Limb (tissue), 2 donors: ENCODE measurements around the gene LRRC4.

ENCODE experiments used
- DNase-seq, 2 donors: peaks; one replicate each; pipeline ENCODE4 v3.0.0-alpha.2; 2016; ENCODE audit errors: extremely low spot score in 2 of 2

LRRC4 gene

DNA sequence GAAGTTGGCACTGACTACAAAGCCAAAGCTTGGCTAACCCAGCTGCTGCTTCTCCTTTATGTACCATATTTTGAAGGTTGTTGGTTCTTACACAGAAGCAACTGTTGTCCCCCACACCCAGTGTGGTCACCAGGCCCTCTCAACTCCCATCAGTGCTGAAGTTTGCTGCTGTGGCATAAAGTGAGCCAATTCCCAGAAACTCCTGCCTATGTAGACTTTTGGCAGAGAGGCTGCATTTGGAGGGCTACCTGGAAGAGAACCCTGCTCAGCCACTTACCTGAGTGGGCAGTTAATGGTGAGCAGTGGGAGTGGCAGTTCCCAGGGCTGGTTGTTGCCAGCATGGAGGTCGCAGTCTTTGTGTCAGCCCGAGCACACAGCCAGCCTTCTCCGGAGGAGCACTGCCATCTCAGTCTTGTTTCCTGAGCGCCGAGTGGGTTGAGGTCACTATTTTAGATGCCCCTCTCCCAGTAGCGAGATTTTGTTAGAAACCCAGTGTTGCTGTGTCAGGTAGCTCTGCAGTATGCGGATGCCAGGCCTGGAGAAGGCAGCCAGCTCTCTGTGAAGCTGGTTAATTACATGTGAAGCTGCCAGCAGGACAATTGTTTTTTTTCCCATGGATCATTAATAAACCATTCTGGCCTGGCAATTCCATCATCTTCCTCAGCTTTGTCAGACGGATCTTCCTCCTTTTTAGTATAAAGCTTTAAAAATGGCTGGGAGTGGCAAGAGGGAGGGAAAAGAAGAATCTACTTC is 24.5 kb downstream of the LRRC4 start:
- DNase-seq: no peak

DNA sequence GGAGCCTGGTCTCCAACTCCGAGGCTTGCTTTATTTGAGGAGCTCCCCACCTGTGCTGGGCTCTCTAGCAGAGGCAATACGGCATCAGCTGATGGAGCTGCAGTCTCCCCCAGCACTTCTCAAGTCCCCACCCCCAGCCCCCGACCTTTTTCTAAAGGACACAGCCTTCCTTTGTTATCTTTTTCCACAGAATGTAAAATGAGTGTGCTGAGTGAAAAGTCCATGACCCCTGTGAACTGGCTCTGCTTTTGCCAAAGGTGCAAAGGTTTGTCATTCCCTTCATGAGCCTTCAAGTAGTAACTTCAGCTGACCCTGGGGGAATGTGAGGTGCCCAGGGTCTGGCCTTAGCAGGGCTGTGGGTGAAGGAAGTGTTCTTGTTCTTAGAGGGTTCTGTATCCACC is 25.5 kb downstream of the LRRC4 start:
- DNase-seq: no peak

DNA sequence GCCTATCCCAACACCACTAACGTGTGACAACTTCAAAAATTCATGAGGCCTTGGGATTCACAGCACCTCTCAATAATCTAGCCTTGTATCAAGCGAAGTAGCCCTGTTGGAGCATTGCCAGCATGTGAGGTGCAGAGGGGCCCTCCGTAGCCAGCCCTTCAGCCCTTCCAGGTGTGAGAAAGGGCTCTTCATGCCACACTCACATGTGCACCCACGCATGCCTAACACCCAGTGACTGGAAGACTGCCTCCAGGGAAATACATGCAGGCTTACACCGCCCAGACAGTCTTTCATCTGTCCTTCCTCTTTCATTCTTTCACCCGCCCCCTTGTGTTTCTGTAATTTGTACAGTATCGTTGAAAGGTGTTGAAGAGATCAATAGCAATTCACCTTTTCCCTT is 26.1 kb downstream of the LRRC4 start:
- DNase-seq: no peak

DNA sequence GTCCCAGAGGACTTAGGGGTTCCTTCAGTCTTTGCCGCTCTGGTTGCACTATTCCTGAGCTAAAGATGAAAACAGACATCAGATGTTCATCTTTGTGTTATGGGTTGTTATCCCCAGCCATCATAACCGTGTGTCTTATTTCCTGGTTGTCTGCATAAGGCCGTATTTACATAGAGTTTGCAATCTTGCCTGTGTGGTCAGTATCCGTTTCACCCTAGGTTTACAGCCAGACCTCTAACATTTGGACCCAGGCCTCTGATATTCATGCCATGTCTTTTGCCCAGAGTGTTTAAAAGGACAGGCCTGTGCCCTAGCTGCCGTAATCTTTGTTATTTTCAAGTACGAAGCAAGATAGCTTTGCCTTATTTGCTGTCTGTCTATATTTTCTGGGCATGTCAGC is 26.6 kb downstream of the LRRC4 start:
- DNase-seq: peak in 1 of 2 donors; percentile 9

DNA sequence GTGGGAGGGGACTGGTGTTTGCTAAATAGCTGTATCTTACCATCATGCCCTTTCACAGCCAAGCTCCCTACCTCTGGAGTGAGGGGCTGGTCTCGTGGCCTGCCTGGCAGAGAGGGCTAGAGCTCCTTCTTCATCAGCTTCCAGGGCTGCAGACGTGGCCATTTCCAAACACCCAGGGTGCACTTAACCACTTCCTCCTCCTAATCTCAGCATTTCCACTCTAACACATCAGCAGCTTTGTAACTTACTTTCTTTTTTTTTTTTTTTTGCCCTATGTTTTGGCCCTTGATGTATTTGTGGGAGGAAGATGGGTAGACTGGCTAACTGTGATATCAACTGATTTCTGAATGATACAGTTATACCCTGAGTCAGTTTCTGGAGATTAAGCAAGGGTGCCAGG is 27.4 kb downstream of the LRRC4 start:
- DNase-seq: no peak

DNA sequence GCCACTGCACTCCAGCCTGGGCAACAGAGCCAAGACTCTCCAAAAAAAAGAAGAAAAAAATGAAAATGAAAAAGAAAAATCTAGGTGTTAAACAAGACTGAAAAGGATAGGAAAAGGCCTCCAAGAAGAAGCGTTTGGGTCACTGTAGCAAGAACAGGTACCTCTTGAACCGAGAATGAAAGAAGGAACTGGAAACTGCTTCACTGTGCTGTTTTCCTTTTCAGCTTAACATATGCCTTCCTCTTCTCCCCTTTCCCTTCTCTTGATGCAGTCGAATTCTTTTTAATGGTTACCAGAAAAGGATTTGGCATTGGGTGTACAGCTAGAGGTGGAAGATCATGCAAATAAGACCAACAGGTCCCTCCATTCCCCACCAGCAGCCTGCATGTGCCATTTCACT is 28.1 kb downstream of the LRRC4 start:
- no peak for DNase-seq

DNA sequence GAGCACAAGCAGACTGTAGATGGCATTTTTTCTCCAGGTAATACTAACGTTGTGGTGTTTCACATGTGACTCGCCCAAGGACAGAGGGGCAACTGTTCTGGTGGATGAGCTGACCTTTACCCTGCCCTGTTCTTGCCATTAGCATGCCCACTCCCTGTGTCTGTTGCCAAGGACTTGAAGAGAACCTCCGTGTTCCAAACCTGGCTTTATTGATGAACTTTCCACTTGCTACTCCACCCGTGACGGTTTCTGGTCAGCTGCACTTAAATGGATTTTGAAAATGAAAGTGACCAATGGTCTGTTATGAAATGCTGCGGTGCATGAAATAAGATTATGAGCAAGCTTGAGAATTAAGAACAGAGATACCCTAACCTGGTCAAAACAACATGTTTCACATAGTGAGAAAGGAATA is 30.4 kb downstream of the LRRC4 start:
- DNase-seq: no peak

DNA sequence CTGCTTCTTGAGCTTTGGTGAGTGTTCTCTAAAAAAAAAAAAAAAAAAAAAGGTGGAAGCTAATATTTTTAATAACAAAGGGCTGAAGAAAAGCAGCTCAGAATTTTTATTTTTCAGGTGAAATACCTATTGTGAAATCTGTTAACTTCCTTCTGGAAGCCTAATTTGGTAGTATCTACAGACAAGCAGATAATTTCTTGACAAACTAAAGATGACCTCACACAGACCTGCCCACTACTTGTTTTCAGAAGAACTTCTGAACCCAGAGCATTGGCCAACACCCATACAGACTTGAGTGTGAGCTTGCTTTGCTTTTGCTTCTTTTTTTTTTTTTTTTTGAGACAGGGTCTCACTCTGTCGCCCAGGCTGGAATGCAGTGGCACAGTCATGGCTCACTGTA is 31.2 kb downstream of the LRRC4 start:
- DNase-seq: no peak

DNA sequence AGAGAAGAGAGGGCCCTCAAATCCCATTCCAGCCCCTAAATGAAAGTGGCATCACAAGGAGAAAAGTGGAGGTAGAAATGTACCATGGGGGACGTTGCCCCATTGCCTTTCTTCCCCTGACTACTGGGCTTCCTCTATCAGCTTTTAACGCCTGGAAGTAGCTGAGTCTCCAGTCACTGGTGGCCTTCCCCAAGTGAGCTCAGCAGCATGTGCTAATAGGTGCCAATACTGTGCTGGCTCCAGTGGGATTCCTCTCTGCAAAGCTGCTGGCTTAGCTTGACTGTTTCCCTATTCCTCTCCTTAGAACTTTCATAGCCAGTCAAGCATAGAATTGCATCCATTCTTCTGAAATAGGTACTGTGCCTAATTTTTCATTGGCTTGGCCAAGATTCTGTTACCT is 32.6 kb downstream of the LRRC4 start:
- DNase-seq: no peak

DNA sequence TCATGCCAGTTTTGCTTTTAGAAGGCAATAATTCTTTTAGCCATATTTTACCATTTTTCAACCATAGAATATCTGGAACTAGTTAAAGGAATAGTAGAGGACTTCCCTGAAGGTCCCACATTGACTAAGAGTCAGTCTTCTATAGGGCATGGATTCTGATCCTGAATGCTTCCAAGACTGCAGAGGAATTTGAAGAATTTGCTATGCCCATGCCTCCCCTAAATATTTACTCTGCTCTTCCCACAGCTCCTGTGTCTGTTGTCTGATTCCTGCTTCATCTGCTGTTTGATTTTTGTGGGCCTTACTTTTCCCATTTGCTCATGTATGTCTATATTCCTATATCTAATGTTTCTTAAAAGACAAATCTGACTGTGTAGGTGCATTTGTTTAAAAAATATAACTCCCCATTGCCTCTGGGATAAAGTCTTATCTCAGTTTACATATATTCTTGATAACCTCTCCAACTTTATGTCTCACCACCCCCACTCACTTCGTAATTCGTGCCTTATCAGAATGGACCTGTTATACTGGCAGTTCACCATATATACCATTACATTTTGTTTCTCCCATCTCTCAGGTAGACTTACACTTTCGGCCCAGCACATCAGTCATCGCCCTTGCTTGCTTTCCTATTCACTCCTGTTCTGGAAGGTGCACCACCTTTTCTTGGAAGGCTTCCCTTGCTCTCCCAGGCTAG is 33.9 kb downstream of the LRRC4 start:
- DNase-seq: no peak

DNA sequence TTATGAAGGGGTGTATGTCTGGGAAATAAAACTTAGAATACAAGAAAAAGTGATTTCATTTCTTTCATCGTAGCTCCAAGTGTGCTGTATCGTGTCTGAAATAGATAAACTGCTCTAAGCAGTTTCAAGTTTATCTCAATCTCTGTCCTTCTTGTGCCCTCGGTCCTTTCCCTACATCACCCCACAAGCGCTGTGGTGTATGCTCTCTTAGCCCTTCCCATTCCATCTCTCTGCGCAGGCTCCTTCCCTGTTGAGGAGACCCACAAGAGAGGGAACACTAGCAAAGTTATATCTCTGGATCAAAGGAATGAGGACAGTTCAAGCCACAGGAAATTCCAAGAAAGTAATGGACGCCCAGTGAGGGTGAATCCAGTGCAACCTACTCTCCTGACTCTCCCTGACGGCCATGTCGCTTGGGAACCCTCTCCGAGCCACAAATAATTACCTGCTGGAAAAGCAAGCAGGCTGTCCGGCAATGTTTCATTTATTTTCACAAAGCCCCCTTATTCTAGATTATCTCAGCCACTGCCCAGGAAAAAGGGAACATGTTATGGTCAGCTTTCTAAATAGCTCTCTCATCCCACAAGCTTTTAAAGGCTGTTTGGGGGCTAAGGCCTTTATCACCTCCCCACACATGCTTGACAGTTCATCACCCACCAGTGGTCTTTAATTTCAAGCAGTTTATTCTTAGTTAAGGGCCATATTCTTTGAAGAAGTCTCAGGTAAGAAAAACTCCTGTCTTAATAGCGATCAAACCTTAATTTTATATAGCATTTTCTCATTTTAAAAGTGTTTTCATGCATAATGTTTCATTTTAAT is 34.8 kb downstream of the LRRC4 start:
- no peak for DNase-seq

DNA sequence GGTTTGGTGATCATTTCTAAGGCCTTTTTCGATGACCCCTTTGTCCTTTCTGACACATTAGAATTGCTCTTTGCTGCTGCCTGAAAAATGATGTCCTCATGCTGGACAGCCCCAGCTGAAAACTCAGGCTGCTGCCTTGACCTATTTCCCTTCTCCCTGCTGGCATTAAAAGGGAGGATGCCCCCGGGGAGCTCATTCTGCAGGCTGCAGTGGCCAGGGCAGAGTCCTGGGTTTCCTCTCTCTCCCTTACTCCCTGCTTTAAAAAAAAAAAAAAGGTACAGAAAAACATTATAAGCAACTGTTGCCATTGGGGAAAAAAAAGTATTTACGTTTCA is 35.4 kb downstream of the LRRC4 start:
- no peak for DNase-seq

DNA sequence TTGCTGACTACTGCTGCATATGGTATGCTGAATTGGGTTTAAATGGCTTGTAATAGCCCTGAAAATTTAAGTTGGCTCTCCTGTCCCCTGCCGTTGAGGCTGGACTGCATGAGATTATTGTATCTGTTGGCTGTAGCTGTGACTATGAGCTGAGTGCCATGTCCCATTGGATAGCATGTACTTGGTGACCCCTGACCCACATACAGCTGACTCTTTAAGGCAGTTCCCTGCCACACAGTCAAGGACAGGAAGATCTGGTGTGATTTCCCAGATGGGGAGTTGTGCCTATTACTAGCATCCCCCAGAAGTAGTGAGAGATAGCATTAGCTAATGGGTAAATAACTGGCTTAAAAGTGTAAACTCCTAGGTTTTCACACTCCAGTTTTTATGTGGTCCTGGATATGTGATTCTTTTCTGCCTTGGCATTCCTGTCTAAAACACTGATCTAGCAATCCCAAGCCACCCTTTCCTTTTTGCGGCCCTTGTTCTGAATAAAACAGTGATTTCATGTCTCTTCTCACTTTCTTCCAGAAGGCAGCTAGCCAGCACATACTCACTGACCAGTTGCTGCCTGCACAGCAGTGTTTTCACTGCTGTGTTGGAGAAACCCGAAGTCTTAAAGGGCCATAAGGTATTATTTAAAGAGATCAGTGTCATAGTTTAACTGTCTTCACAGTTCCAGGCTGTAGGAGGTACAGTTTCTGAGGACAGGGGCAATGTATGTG is 35.9 kb downstream of the LRRC4 start:
- peak in 1 of 2 donors; percentile 48 for DNase-seq

DNA sequence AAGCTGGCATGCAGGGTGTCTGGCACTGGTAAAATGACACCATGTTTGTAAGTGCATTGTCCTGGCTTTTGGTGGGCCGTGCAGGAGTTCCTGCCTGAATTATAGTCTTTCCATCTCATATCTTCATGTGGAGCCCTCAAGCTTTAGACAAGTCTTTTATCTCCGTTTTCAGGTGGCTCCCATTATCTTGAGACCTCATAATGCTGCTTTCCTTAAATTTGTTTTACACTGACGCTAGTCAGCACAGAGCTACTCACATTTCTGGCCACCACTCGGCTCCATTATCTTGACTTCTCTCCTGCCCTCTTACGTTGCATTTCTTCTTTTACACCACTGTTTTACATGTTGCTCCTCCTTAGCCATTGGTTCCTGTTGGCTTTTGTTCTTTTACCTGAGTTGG is 37.2 kb downstream of the LRRC4 start:
- no peak for DNase-seq

DNA sequence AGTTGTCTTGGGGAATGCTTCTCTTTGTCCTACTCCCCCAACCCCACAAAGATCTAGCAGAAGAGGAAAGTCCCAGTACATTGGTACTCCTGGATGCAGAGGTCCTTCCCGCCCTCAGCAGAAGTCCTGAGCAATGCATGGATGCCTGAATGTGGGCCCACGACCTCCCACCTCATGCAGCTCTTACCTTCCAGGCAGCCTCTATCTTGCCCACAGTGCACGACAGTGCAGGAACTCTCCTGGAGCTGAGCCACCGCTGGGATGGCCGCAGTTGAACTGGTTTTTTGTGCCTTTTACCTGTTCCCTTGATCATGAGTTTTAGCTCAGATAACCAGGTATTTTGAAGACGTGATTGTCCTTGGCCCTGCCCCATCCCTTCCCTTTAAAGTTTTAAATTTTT is 37.9 kb downstream of the LRRC4 start:
- no peak for DNase-seq

DNA sequence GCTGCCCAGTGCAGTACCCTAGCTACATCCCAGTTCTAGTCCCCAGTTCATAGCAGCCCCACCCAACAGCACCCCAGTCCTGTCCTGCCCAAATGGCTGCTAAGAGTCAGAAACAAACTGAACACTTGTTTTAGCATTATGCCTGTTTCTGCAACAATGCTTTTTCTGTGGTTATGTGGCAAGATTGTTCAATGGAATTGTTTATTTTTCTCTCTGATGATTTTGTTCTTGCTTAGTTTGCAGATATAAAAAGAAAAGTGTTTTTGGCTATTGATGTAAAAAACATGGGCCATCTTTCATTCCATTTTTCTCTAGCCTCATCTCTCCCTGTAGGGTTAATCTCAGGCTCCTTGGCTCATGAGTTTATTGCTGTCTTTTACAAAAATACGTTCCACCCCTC is 42.5 kb downstream of the LRRC4 start:
- DNase-seq: no peak

DNA sequence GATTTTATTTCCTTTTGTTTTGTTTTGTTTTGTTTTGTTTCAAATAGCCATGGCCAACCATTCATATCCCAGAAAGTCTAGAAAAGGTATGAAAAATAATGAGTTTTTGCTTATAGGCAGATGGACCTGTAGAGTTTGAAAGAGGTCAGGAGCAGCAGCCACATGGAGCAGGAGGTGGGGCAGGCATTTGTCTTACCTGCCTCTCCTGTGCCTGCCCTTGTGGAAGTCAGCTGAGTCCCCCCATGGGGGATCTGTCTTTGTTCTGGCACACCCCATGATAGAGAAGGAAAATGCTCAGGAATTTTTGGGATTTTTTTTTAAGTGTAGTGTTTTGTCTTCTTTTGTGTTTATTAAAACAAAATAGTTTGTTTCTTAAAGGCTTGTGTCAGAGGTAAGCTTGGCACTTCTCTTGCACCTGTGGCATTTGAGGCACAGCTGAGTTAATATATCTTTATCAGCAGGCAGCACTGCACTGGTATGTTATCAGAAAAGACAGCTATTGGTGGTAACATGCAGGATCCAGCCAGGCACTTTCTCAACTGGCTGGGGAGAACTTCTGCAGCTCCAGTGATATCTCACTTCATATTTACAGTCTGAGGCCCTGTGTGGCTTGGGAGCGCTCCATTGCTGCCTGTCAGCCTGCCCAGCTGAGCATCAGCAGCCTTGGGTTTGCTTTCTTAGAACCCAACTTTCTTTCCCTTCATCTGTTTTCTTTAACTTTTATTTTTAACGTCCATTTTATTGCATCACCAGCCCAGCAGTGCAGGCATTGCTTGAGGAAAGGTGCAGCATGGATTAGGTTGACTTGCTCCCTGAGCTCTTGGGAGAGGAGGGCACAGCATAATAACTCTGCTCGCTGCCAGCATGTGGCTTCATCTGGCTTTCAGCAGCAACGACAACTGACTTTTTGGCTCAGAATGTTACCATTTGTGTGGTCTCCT is 44.4 kb downstream of the LRRC4 start:
- DNase-seq: no peak

DNA sequence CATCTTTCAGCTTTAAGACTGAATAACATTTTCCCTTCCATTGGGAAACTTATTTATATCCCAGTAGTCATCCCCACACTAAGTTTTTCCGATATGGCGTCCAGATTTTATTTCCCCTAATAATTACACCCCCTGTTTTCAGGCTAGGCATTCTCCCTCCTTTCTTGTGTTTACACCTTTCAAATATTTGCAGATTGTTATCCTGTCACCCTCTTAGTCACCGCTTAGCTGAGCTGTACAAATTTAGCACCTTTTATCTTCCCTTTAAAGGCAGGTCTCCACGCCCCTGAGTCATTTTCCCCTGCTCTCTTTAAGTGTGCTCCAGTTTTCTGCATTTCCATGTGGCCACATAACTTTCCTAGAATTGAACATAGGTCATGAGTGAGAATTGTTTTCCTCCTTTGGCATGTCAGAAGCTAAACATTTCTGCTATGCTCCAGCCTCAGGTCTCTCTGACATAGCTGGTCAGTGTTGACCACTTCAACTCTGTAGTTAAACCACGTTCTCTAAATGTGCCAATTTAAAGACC is 47.4 kb downstream of the LRRC4 start:
- DNase-seq: no peak

DNA sequence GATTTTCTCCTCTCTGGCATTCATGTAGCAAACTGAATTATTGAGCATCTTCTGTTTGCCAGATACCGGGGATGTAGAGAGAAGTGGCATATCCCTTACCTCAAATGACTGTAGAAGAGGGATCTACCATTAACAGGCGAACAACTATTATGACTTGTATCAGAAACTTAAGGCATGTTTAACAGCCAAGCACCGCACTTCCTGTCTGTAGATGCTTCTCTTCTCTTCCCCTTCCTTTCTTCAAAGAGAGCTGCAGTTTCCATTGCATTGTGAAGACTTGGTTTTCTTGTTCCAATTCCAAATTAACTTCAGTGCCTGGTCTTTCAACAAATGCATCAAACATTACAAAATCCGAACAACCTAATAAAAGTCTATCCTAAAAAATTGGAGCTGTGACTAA is 49.3 kb downstream of the LRRC4 start:
- no peak for DNase-seq

DNA sequence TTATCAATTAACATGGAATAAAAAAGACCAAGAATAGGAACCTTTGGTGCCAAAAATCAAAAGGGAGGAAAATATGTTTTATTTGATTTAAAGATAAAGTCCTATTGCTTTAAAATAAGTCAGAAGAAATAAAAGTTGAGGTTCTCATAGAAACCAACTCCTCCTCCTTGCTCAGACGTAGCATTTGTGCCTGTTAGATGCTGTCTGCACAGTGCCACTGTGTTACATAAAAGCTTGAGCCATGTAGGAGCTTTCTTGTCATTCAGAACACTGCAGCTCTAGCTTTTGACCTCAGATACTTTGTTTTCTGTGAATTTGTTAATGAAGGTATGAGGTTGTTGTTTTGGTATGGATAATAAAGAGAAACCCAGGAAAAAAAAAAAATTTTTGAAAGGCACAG is 50.3 kb downstream of the LRRC4 start:
- DNase-seq: no peak

DNA sequence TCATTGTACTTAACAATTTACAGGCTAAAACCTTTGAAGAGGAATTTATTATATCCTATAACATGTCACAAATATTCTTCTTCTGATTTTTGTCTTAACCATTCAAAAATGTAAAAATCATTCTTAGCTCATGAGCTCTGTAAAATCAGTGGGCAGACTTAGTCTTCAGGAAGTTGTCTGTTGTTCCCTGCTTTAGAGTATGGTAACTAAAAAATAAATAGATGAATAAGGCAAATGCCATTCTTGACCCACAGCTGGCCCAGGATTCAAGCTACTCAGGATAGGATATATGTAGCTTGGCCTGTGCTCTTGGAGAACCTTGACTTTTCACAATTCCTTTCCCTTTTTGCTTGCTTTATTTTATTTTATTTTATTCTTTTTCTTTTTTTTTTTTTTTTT is 51.5 kb downstream of the LRRC4 start:
- DNase-seq: no peak
